PC-9 (cell line): ENCODE results near the gene GPBAR1.

Experiments used
- EZH2 ChIP-seq: fragments of 200-600 bp; sonication (generic); IDR thresholded peaks from 2 replicates; pipeline ENCODE4 v1.8.0; 2017; ENCODE audit warnings: antibody characterized with exemption, low read depth
- TF ChIP-seq, protein P1 (sequence below): fragments of 200-600 bp; sonication (generic); conservative IDR thresholded peaks from 2 replicates; pipeline ENCODE4 v1.6.1; 2017; ENCODE audit warnings: mixed run types, antibody characterized with exemption, mild to moderate bottlenecking, moderate library complexity

- TF ChIP-seq, protein P1, sequence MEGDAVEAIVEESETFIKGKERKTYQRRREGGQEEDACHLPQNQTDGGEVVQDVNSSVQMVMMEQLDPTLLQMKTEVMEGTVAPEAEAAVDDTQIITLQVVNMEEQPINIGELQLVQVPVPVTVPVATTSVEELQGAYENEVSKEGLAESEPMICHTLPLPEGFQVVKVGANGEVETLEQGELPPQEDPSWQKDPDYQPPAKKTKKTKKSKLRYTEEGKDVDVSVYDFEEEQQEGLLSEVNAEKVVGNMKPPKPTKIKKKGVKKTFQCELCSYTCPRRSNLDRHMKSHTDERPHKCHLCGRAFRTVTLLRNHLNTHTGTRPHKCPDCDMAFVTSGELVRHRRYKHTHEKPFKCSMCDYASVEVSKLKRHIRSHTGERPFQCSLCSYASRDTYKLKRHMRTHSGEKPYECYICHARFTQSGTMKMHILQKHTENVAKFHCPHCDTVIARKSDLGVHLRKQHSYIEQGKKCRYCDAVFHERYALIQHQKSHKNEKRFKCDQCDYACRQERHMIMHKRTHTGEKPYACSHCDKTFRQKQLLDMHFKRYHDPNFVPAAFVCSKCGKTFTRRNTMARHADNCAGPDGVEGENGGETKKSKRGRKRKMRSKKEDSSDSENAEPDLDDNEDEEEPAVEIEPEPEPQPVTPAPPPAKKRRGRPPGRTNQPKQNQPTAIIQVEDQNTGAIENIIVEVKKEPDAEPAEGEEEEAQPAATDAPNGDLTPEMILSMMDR = no peak
- TF ChIP-seq EZH2 = no peak
Observed at GRCh38 chr2:218229239-218229638, 31.6 kb upstream of the GPBAR1 start.
